Caco-2 (cell line): ENCODE results near the gene HECA. TPM values are rescaled to one million over a fixed set of nuclear protein-coding genes. Genes with fewer than 3 reads are reported as not detected.

Experiments used
- BruUV-seq: library from RNA; stranded (reverse); fragments of 400-500 nt; replicated peaks from 2 replicates; lab custom pipeline; 2021; lab: Mats Ljungman, UMichigan
- CTCF ChIA-PET: fragments of 300-600 bp; sonication (Branson Sonifier 250); formaldehyde crosslinking; loops from one replicate; lab custom pipeline; 2022; ENCODE audit warnings: antibody characterized with exemption; lab: Charles Lee
- POLR2A ChIA-PET: fragments of 300-600 bp; sonication (Branson Sonifier 250); formaldehyde crosslinking; loops from one replicate; lab custom pipeline; 2022; ENCODE audit warnings: antibody characterized with exemption; lab: Charles Lee
- DNase-seq, 2 experiments: peaks; one replicate each; pipeline versions ENCODE4 v3.0.0 to v3.0.0-alpha.2; 2020 to 2022
- H3K27me3 ChIP-seq: replicated peaks from 2 replicates; pipeline ENCODE4 v1.6.0; 2011; ENCODE audit warnings: low read length; ENCODE audit not compliant: control insufficient read depth, insufficient read depth
- H3K36me3 ChIP-seq: 2 replicates; pipeline ENCODE4 v1.5.1; 2011; ENCODE audit warnings: low read length; ENCODE audit not compliant: control insufficient read depth, insufficient read depth
- H3K4me1 ChIP-seq: fragments of 250-450 bp; sonication (Bioruptor Pico); 2 replicates; pipeline ENCODE4 v1.5.1; 2020; ENCODE audit warnings: mild to moderate bottlenecking
- H3K4me3 ChIP-seq: 2 replicates; pipeline ENCODE4 v1.5.1; 2011; ENCODE audit warnings: low read depth, mild to moderate bottlenecking, control low read depth, low read length
- H3K9me3 ChIP-seq: fragments of 250-450 bp; sonication (Bioruptor Pico); 2 replicates; pipeline ENCODE4 v1.5.1; 2020; ENCODE audit warnings: mild to moderate bottlenecking, moderate library complexity
- H3K27ac Mint-ChIP-seq: one replicate; pipeline ENCODE4 v1.8.0; 2022; ENCODE audit warnings: mixed read lengths; ENCODE audit not compliant: unreplicated experiment
- H3K27me3 Mint-ChIP-seq: one replicate; pipeline ENCODE4 v1.8.0; 2022; ENCODE audit warnings: mixed read lengths; ENCODE audit not compliant: insufficient read depth, unreplicated experiment
- H3K36me3 Mint-ChIP-seq: one replicate; pipeline ENCODE4 v1.8.0; 2022; ENCODE audit warnings: mild to moderate bottlenecking, mixed read lengths; ENCODE audit not compliant: insufficient read depth, unreplicated experiment
- H3K4me1 Mint-ChIP-seq: one replicate; pipeline ENCODE4 v1.8.0; 2022; ENCODE audit warnings: low read depth, mixed read lengths; ENCODE audit not compliant: unreplicated experiment
- H3K4me3 Mint-ChIP-seq: one replicate; pipeline ENCODE4 v1.8.0; 2022; ENCODE audit warnings: mild to moderate bottlenecking, moderate library complexity, mixed read lengths; ENCODE audit not compliant: unreplicated experiment
- H3K9me3 Mint-ChIP-seq: one replicate; pipeline ENCODE4 v1.8.0; 2022; ENCODE audit warnings: mixed read lengths; ENCODE audit not compliant: unreplicated experiment
- intact Hi-C: fragments of 100-400 bp; cut with micrococcal nuclease; formaldehyde crosslinking; loops from one replicate; pipeline ENCODE4 v1.10.0; 2022; ENCODE audit not compliant: unreplicated experiment
- total RNA-seq: library from RNA; stranded (reverse); gene quantifications from 2 replicates; pipeline ENCODE4 v1.2.3, GENCODE V29; 2022
- TF ChIP-seq, protein P1 (sequence below), 2 experiments: fragments of 200-600 bp in 1 of 2; IDR thresholded peaks; 1 replicate in 1 of 2; 2 replicates in 1 of 2; pipeline versions ENCODE4 v1.5.1 to v1.8.0; 2011 to 2022; ENCODE audit warnings: antibody characterized with exemption in 1 of 2, control low read depth in 1 of 2, inconsistent platforms in 1 of 2, low read depth in 1 of 2, low read length in 1 of 2, mild to moderate bottlenecking in 1 of 2, moderate library complexity in 1 of 2; ENCODE audit not compliant: insufficient read depth in 1 of 2, severe bottlenecking in 1 of 2, unreplicated experiment in 1 of 2

HECA gene
- total RNA-seq, 1 experiment from 2014 or later: 4.9 TPM

DNA sequence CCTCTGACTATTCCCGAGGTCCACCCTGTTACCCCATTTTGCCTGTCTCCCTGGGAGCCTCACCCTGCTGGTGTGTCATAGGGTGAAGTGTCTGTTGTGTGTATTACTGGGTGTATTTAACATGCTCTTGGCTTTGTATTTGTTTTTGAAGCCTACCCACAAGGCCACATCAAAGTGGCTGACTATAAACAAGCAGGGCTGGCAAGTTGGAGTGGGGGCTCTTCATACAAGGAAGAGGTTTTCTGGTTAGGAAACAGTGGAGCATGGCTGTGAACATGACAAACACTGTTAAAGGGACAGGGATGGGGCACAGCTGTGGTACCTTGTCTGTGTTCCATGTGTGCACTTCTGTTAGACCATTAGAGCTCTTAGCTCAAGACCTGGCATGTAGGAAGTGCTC, 26.3 kb downstream of the HECA start:
- TF ChIP-seq, protein P1, sequence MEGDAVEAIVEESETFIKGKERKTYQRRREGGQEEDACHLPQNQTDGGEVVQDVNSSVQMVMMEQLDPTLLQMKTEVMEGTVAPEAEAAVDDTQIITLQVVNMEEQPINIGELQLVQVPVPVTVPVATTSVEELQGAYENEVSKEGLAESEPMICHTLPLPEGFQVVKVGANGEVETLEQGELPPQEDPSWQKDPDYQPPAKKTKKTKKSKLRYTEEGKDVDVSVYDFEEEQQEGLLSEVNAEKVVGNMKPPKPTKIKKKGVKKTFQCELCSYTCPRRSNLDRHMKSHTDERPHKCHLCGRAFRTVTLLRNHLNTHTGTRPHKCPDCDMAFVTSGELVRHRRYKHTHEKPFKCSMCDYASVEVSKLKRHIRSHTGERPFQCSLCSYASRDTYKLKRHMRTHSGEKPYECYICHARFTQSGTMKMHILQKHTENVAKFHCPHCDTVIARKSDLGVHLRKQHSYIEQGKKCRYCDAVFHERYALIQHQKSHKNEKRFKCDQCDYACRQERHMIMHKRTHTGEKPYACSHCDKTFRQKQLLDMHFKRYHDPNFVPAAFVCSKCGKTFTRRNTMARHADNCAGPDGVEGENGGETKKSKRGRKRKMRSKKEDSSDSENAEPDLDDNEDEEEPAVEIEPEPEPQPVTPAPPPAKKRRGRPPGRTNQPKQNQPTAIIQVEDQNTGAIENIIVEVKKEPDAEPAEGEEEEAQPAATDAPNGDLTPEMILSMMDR (IDR thresholded peaks at IDR 0.05; ENCODE audit: insufficient read depth in 1 of 2, low read depth in 1 of 2, low read length in 1 of 2, severe bottlenecking in 1 of 2, unreplicated experiment in 1 of 2): no peak
- no TSS peak for BruUV-seq
- Mint-ChIP-seq H3K9me3 (no peaks in the 10 kb centered on the region), H3K4me1 (peaks cover 27% of the 10 kb centered on the region), H3K27ac (no peak overlapping the region), H3K4me3 (no peak overlapping the region), H3K27me3 (no peaks in the 10 kb centered on the region), H3K36me3 (peaks cover 6% of the 10 kb centered on the region)
- CTCF ChIA-PET: no interaction called here
- H3K4me1 ChIP-seq: peaks cover 30% of the 10 kb centered on the region
- no peaks in the 10 kb centered on the region for H3K9me3 ChIP-seq
- no peak overlapping the region for H3K4me3 ChIP-seq
- H3K27me3 ChIP-seq: no peaks in the 10 kb centered on the region
- H3K36me3 ChIP-seq: no peaks in the 10 kb centered on the region; the same call in 1 of the 2 replicates
- DNase-seq: no peak
- POLR2A ChIA-PET: no interaction called here
- intact Hi-C loops: no loop called here

DNA sequence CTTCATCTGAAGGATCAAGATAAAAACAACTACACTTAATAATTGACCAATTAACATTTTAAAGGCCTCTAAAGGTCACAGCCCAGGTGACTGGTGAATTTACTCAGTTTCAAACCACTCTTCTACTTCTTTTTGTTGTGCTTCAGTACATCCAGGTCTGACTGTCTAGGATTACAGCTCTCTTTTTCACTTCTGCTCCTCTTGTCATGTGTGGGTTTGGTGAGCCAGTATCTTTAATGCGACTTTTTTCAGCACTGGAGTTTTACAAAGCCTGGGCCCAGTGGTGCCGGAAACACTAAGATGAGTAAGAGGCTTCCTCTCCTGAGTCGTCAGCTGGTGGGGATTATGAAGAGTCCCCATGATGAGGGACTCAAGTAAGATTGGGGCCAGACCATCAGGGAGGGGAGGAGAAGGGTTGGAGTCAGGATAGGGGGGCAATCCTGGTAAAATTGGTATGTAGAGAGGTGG, 27.0 kb downstream of the HECA start:
- no peaks in the 10 kb centered on the region for H3K9me3 Mint-ChIP-seq
- H3K9me3 ChIP-seq: no peaks in the 10 kb centered on the region
- H3K27ac Mint-ChIP-seq: no peak overlapping the region
- POLR2A ChIA-PET: no interaction called here
- no peaks in the 10 kb centered on the region; the same call in 1 of the 2 replicates for H3K36me3 ChIP-seq
- no TSS peak for BruUV-seq
- H3K36me3 Mint-ChIP-seq: peaks cover 6% of the 10 kb centered on the region
- no peak overlapping the region for H3K4me3 Mint-ChIP-seq
- intact Hi-C loops: no loop called here
- peaks cover 22% of the 10 kb centered on the region for H3K4me1 Mint-ChIP-seq
- no peak for DNase-seq
- no peaks in the 10 kb centered on the region for H3K27me3 Mint-ChIP-seq
- peaks cover 23% of the 10 kb centered on the region for H3K4me1 ChIP-seq
- H3K27me3 ChIP-seq: no peaks in the 10 kb centered on the region
- H3K4me3 ChIP-seq: no peak overlapping the region
- CTCF ChIA-PET: no interaction called here
- TF ChIP-seq, protein P1 (IDR thresholded peaks at IDR 0.05; ENCODE audit: insufficient read depth in 1 of 2, low read depth in 1 of 2, low read length in 1 of 2, severe bottlenecking in 1 of 2, unreplicated experiment in 1 of 2): no peak

DNA sequence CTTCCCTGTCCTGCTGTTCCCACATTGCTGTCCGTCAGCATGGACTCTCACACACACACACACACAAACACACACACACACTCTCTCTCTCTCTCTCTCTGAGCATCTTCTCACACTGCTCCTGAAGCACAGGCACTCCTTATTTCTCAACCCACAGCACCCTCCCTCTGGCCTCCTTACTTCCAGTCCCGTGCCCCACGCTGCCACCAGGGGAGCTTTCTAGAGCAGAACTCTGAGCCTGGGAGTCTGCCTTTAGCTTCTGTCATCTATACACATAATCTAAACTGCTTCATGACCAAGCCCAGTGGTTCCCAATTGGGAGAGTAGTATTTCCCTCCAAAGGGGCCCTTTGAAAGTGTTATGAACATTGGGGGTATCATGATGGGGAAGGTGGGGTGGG, 29.1 kb downstream of the HECA start:
- intact Hi-C loops: no loop called here
- Mint-ChIP-seq H3K9me3 (no peaks in the 10 kb centered on the region), H3K27me3 (no peaks in the 10 kb centered on the region), H3K36me3 (no peaks in the 10 kb centered on the region), H3K4me3 (no peak overlapping the region), H3K4me1 (peaks cover 12% of the 10 kb centered on the region), H3K27ac (no peak overlapping the region)
- ChIA-PET CTCF (interaction anchor here (0.7 kb wide), 1 partner anchor 34 kb away, joined by 3 read pairs; no protein-coding TSS in a partner anchor), POLR2A (no interaction called here)
- DNase-seq: peak in 1 of 2 experiments; percentile 13
- Histone ChIP-seq H3K27me3 (no peaks in the 10 kb centered on the region), H3K9me3 (no peaks in the 10 kb centered on the region), H3K36me3 (no peaks in the 10 kb centered on the region; the same call in 1 of the 2 replicates), H3K4me3 (no peak overlapping the region), H3K4me1 (0 out of 2 replicates have a peak, but pooled peaks cover 11% of the 10 kb centered on the region)
- TF ChIP-seq, protein P1 (IDR thresholded peaks at IDR 0.05; ENCODE audit: insufficient read depth in 1 of 2, low read depth in 1 of 2, low read length in 1 of 2, severe bottlenecking in 1 of 2, unreplicated experiment in 1 of 2): no peak
- BruUV-seq: no TSS peak
